Endothelial cell of umbilical vein (primary cell): ENCODE measurements around the gene TRABD. TPM values are rescaled to one million over a fixed set of nuclear protein-coding genes. Genes with fewer than 3 reads are reported as not detected.
A peak's percentile ranks its signal among the peaks of the same experiment; 100 is the strongest.

Experiments
- BruUV-seq: library from RNA; stranded (reverse); fragments of 400-500 nt; replicated peaks from 2 replicates; lab custom pipeline; 2021; lab: Mats Ljungman, UMichigan
- CTCF ChIA-PET: fragments of 300-600, 350-600 bp; sonication (Branson Sonifier 250); formaldehyde crosslinking; loops from one replicate; lab custom pipeline; 2021; ENCODE audit warnings: antibody characterized with exemption, inconsistent platforms; lab: Charles Lee
- POLR2A ChIA-PET: fragments of 300-600, 350-600 bp; sonication (Branson Sonifier 250); formaldehyde crosslinking; loops from one replicate; lab custom pipeline; 2021; ENCODE audit warnings: antibody characterized with exemption, inconsistent platforms; lab: Charles Lee
- DNase-seq: peaks from one replicate; pipeline ENCODE4 v3.0.0-alpha.2; 2011; ENCODE audit warnings: low read depth, low spot score
- FAIRE-seq: peaks from 2 replicates; lab custom pipeline; 2011; peaks lifted over from hg19 to GRCh38; lab: Jason Lieb, UNC
- H2AFZ ChIP-seq: 2 replicates; pipeline ENCODE4 v1.6.0; 2012; ENCODE audit warnings: low read depth, low read length, control low read depth, inconsistent platforms
- H3K27ac ChIP-seq: 2 replicates; pipeline ENCODE4 v1.5.1; 2011; ENCODE audit warnings: low read depth, mild to moderate bottlenecking, control low read depth, low read length, moderate library complexity; ENCODE audit not compliant: insufficient read depth
- H3K27me3 ChIP-seq, 2 experiments: 2 replicates each; pipeline versions ENCODE4 v1.6.0 to v1.6.1; 2011; ENCODE audit warnings: low read length in 2 of 2, mixed read lengths in 1 of 2; ENCODE audit not compliant: control insufficient read depth in 2 of 2, insufficient read depth in 2 of 2
- H3K36me3 ChIP-seq, 2 experiments: 2 replicates in 1 of 2; 3 replicates in 1 of 2; pipeline ENCODE4 v1.5.1; 2011; ENCODE audit warnings: low read length in 2 of 2, mild to moderate bottlenecking in 1 of 2, moderate library complexity in 1 of 2; ENCODE audit not compliant: control insufficient read depth in 2 of 2, insufficient read depth in 2 of 2; ENCODE audit errors: extremely low read depth in 1 of 2
- H3K4me1 ChIP-seq: 3 replicates; pipeline ENCODE4 v1.5.1; 2011; ENCODE audit warnings: mild to moderate bottlenecking, low read length; ENCODE audit not compliant: control insufficient read depth, insufficient read depth; ENCODE audit errors: extremely low read depth
- H3K4me2 ChIP-seq: 2 replicates; pipeline ENCODE4 v1.6.1; 2011; ENCODE audit warnings: low read length, control low read depth, mixed read lengths; ENCODE audit not compliant: insufficient read depth
- H3K4me3 ChIP-seq, 3 experiments: fragments of 200-600 bp in 1 of 3; sonication (generic), shearing (Covaris generic) in 1 of 3; replicated peaks in 1 of 3; 2 replicates each; pipeline ENCODE4 v1.5.1; 2011 to 2016; ENCODE audit warnings: control low read depth in 3 of 3, low read length in 3 of 3, mild to moderate bottlenecking in 2 of 3, inconsistent platforms in 1 of 3, low read depth in 1 of 3, moderate library complexity in 1 of 3; ENCODE audit not compliant: insufficient read depth in 1 of 3
- H3K79me2 ChIP-seq: 2 replicates; pipeline ENCODE4 v1.6.0; 2012; ENCODE audit warnings: low read length, inconsistent platforms; ENCODE audit not compliant: control insufficient read depth, insufficient read depth
- H3K9ac ChIP-seq: replicated peaks from 2 replicates; pipeline ENCODE3; 2011; ENCODE audit warnings: low read length, control low read depth; ENCODE audit not compliant: insufficient read depth; ENCODE audit errors: extremely low read depth
- H3K9me1 ChIP-seq: replicated peaks from 3 replicates; pipeline ENCODE4 v1.6.0; 2011; ENCODE audit warnings: mild to moderate bottlenecking, low read length; ENCODE audit not compliant: control insufficient read depth, insufficient read depth; ENCODE audit errors: extremely low read depth
- H3K9me3 ChIP-seq: replicated peaks from 2 replicates; pipeline ENCODE4 v1.5.1; 2012; ENCODE audit warnings: low read length, inconsistent platforms; ENCODE audit not compliant: control insufficient read depth, insufficient read depth
- H4K20me1 ChIP-seq: replicated peaks from 2 replicates; pipeline ENCODE3; 2011; ENCODE audit warnings: mild to moderate bottlenecking, low read length; ENCODE audit not compliant: control insufficient read depth, insufficient read depth; ENCODE audit errors: extremely low read depth
- CTCF ChIP-seq, 2 donors: IDR thresholded peaks; 1 replicate in 1 of 2; 2 replicates in 1 of 2; pipeline ENCODE4 v1.5.1; 2011; ENCODE audit warnings: low read length in 2 of 2, mild to moderate bottlenecking in 2 of 2, moderate library complexity in 2 of 2, control low read depth in 1 of 2, inconsistent platforms in 1 of 2, low read depth in 1 of 2; ENCODE audit not compliant: insufficient read depth in 1 of 2; ENCODE audit errors: extremely low read depth in 1 of 2
- GATA2 ChIP-seq: IDR thresholded peaks from 2 replicates; pipeline ENCODE4 v1.7.0; 2011; ENCODE audit warnings: low read depth, mild to moderate bottlenecking, moderate library complexity, mixed read lengths, low read length; ENCODE audit not compliant: insufficient read length, insufficient read depth
- JUN ChIP-seq: IDR thresholded peaks from 2 replicates; pipeline ENCODE4 v1.6.1; 2011; ENCODE audit warnings: borderline replicate concordance, low read depth; ENCODE audit not compliant: insufficient read length, insufficient read depth
- MYC ChIP-seq: IDR thresholded peaks from one replicate; pipeline ENCODE4 v1.6.1; 2011; ENCODE audit warnings: mild to moderate bottlenecking, low read depth, low read length
- POLR2A ChIP-seq: IDR thresholded peaks from 2 replicates; pipeline ENCODE4 v1.6.1; 2012; ENCODE audit warnings: low read depth, mild to moderate bottlenecking, control low read depth, low read length
- POLR2AphosphoS5 ChIP-seq: IDR thresholded peaks from 2 replicates; pipeline ENCODE4 v1.6.1; 2012; ENCODE audit warnings: low read depth, mild to moderate bottlenecking, control low read depth, low read length, moderate library complexity; ENCODE audit not compliant: insufficient read depth
- dilution Hi-C: fragments of 300-500 bp; cut with MboI; formaldehyde crosslinking; loops from one replicate; pipeline ENCODE4 v1.15.0; 2019; ENCODE audit warnings: low sequenced_read_pairs; ENCODE audit not compliant: extremely low pct_ligation_motif_present
- intact Hi-C: fragments of 100-400 bp; cut with micrococcal nuclease; formaldehyde crosslinking; loops from one replicate; pipeline ENCODE4 v1.10.0; 2022
- polyA plus RNA-seq, 4 experiments: library from polyadenylated mRNA; depleted of rRNA in 3 of 4; stranded (reverse) in 3 of 4; unstranded in 1 of 4; fragments of >200 nt; gene quantifications; 2 replicates each; pipeline versions ENCODE4 v1.2.1 to v1.2.3, GENCODE V29; 2011 to 2012; ENCODE audit warnings: missing spikeins in 1 of 4
- total RNA-seq: library from RNA; stranded (reverse); gene quantifications from 2 replicates; pipeline ENCODE4 v1.2.3, GENCODE V29; 2021

The TRABD gene
- total and polyA plus RNA-seq, 2 donors (not counting 3 experiments of a cell fraction or from before 2014, with no cell fraction given), result 46.8 to 48.4 TPM

- no peaks in the 10 kb centered on the region for H3K9me1 ChIP-seq
- POLR2A ChIA-PET, result no interaction called here
- H3K27ac ChIP-seq, result no peak overlapping the region
- peaks cover 23% of the 10 kb centered on the region for H3K4me1 ChIP-seq
- DNase-seq, result no peak
- CTCF ChIA-PET, result interaction anchor here (0.7 to 1.8 kb wide), 8 partner anchors 9 to 238 kb away, joined by 3 to 5 read pairs (median 3); no protein-coding TSS in a partner anchor
- dilution Hi-C loops (no loop called here), intact Hi-C loops (loop anchor here (10.0 kb wide), 1 partner anchor 231 kb away; no protein-coding TSS in a partner anchor)
- H4K20me1 ChIP-seq, result no peaks in the 10 kb centered on the region
- H2AFZ ChIP-seq, result no peak overlapping the region
- H3K4me3 ChIP-seq, result no peak overlapping the region
- H3K36me3 ChIP-seq, result peaks cover 2 to 10% of the 10 kb centered on the region in 2 experiments
- H3K79me2 ChIP-seq, result peaks cover 23% of the 10 kb centered on the region
- no peak for TF ChIP-seq JUN
- TF ChIP-seq GATA2, result no peak
- TF ChIP-seq POLR2A, result no peak
- no peak for TF ChIP-seq POLR2AphosphoS5
- H3K9me3 ChIP-seq, result no peaks in the 10 kb centered on the region
- FAIRE-seq, result no peak
- H3K4me2 ChIP-seq, result no peak overlapping the region
- no TSS peak for BruUV-seq
- no peaks in the 10 kb centered on the region for H3K27me3 ChIP-seq
- no peak overlapping the region for H3K9ac ChIP-seq
Observed at GRCh38 chr22:50205781-50206569, 20.3 kb downstream of the TRABD start.

GRCh38 chr22:50206599-50206998, 20.9 kb downstream of the TRABD start:
- dilution Hi-C loops, result no loop called here
- peaks cover 21% of the 10 kb centered on the region for H3K4me1 ChIP-seq
- H2AFZ ChIP-seq, result no peak overlapping the region
- no peaks in the 10 kb centered on the region for H4K20me1 ChIP-seq
- H3K4me3 ChIP-seq, result no peak overlapping the region
- no peaks in the 10 kb centered on the region for H3K9me3 ChIP-seq
- peak; percentile 39 for DNase-seq
- no peak overlapping the region for H3K4me2 ChIP-seq
- H3K27ac ChIP-seq, result no peak overlapping the region
- peaks cover 19% of the 10 kb centered on the region for H3K79me2 ChIP-seq
- no peak overlapping the region for H3K9ac ChIP-seq
- no peaks in the 10 kb centered on the region for H3K27me3 ChIP-seq
- ChIA-PET POLR2A (no interaction called here), CTCF (interaction anchor here (0.7 to 1.8 kb wide), 8 partner anchors 8 to 239 kb away, joined by 3 to 5 read pairs (median 3); no protein-coding TSS in a partner anchor)
- intact Hi-C loops, result loop anchor here (10.0 kb wide), 1 partner anchor 232 kb away; no protein-coding TSS in a partner anchor
- no TSS peak for BruUV-seq
- peak; percentile 67 for FAIRE-seq
- peaks cover 2 to 13% of the 10 kb centered on the region in 2 experiments for H3K36me3 ChIP-seq
- H3K9me1 ChIP-seq, result no peaks in the 10 kb centered on the region
- TF ChIP-seq MYC, result no peak
- TF ChIP-seq CTCF (IDR thresholded peaks at IDR 0.05; ENCODE audit: extremely low read depth in 1 of 2, insufficient read depth in 1 of 2, low read depth in 1 of 2, low read length in 2 of 2), result peak; percentile 51 to 68
